Measurements from ENCODE around the gene MXRA7.

MXRA7 gene

GRCh38 chr17:76674600-76674999 lies 36.2 kb downstream of the MXRA7 start:
- no peak for DNase-seq

- no peak for DNase-seq
These were observed 37.0 kb downstream of the MXRA7 start for GRCh38 chr17:76673729-76674128.

GRCh38 chr17:76672892-76673291 lies 37.9 kb downstream of the MXRA7 start:
- no peak for DNase-seq

- DNase-seq, result no peak
These were observed 38.4 kb downstream of the MXRA7 start for GRCh38 chr17:76672270-76672851.

- DNase-seq, result no peak
These were observed 38.9 kb downstream of the MXRA7 start for GRCh38 chr17:76671912-76672262.

GRCh38 chr17:76671123-76671911 lies 39.4 kb downstream of the MXRA7 start:
- peak; percentile 100 for DNase-seq

- no peak for DNase-seq
These were observed 40.0 kb downstream of the MXRA7 start for GRCh38 chr17:76670718-76671122.

GRCh38 chr17:76670020-76670717 lies 40.6 kb downstream of the MXRA7 start:
- no peak for DNase-seq

- DNase-seq, result no peak
These were observed 42.8 kb downstream of the MXRA7 start for GRCh38 chr17:76667786-76668453.

- no peak for DNase-seq
These were observed 43.3 kb downstream of the MXRA7 start for GRCh38 chr17:76667491-76667755.

GRCh38 chr17:76660656-76661042 lies 50.1 kb downstream of the MXRA7 start:
- DNase-seq, result no peak

- no peak for DNase-seq
These were observed 50.7 kb downstream of the MXRA7 start for GRCh38 chr17:76659928-76660655.

- DNase-seq, result no peak
These were observed 52.5 kb downstream of the MXRA7 start for GRCh38 chr17:76658242-76658662.

GRCh38 chr17:76657505-76658241 lies 53.1 kb downstream of the MXRA7 start:
- DNase-seq, result no peak

- DNase-seq, result no peak
These were observed 56.4 kb downstream of the MXRA7 start for GRCh38 chr17:76654408-76654807.

- no peak for DNase-seq
These were observed 60.3 kb downstream of the MXRA7 start for GRCh38 chr17:76650504-76650903.

GRCh38 chr17:76646712-76647111 lies 64.1 kb downstream of the MXRA7 start:
- no peak for DNase-seq

- DNase-seq, result no peak
These were observed 65.3 kb downstream of the MXRA7 start for GRCh38 chr17:76645481-76645880.

GRCh38 chr17:76644995-76645394 lies 65.8 kb downstream of the MXRA7 start:
- DNase-seq, result no peak

GRCh38 chr17:76643553-76644148 lies 67.1 kb downstream of the MXRA7 start, which contains the start of gene ST6GALNAC1:
Gene ST6GALNAC1, minus strand, starts transcription at chr17:76643757. Its CDS starts 119 bp downstream, at chr17:76643638.
- DNase-seq, result peak; percentile 33

- DNase-seq, result no peak
These were observed 67.8 kb downstream of the MXRA7 start for GRCh38 chr17:76642994-76643393.

GRCh38 chr17:76642032-76642561 lies 68.7 kb downstream of the MXRA7 start:
- no peak for DNase-seq

Data from MV-4-11 (cell line).